NCI-H1105 treated with DMSO at 0.1 percent for 48 hours (cell line): Measurements from ENCODE around the gene FHIT.

Source experiments
- DNase-seq: peaks from one replicate; lab custom pipeline; 2025; lab: John Stamatoyannopoulos, UW

FHIT gene

DNA sequence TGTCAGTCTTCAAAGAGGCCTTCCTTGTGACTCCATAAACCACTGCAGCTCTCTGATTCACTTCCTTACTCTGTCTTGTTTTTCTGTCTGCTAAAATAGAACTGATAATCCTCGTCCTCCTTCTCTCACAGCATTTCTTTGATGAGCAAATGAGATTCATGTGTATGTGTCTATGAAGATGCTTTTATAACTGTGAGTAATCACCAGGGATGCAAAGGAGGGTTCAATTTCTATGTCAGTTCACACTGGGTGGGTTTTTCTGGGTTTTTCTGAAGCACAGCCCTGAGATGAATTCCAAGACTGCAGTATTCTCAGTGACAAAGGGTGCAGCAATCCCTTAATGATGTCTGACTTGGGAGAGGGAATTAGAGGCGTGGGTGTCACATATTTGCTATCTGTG is 1454.8 kb downstream of the FHIT start:
- DNase-seq, result no peak

- no peak for DNase-seq
Measured at GRCh38 chr3:59795756-59796155, 1455.5 kb downstream of the FHIT start.

- DNase-seq, result no peak
Measured at GRCh38 chr3:59793976-59794375, 1457.3 kb downstream of the FHIT start.

- DNase-seq, result no peak
Measured at GRCh38 chr3:59791774-59792308, 1459.4 kb downstream of the FHIT start.

- DNase-seq, result no peak
Measured at GRCh38 chr3:59790241-59790640, 1461.0 kb downstream of the FHIT start.

- DNase-seq, result no peak
Measured at GRCh38 chr3:59788801-59789200, 1462.5 kb downstream of the FHIT start.

- DNase-seq, result no peak
Measured at GRCh38 chr3:59788133-59788532, 1463.1 kb downstream of the FHIT start.

DNA sequence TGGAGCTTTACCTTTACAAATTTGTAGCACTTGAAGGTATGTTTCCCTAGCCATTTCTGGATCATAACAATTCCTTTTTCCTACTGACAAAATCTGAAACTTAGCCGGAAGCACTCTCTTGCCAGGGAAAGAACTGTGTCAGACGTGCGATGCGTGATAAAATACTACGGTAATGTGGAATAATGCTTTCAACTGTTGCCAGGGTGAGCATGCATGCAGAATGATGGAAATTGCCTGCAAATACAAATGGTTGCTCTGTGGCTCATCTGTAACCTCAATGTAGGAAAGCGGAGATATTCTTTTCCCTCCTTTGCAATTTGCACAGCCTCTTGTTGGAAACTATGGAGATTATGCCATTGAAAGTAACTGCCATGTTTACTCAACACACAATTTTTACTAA is 1464.9 kb downstream of the FHIT start:
- DNase-seq, result no peak

- no peak for DNase-seq
Measured at GRCh38 chr3:59784164-59784563, 1467.1 kb downstream of the FHIT start.

GRCh38 chr3:59783468-59783988 is 1467.7 kb downstream of the FHIT start:
- DNase-seq, result no peak

GRCh38 chr3:59782664-59783063 is 1468.6 kb downstream of the FHIT start:
- DNase-seq, result no peak

GRCh38 chr3:59780209-59780608 is 1471.0 kb downstream of the FHIT start:
- DNase-seq, result no peak

- no peak for DNase-seq
Measured at GRCh38 chr3:59779260-59779659, 1472.0 kb downstream of the FHIT start.

DNA sequence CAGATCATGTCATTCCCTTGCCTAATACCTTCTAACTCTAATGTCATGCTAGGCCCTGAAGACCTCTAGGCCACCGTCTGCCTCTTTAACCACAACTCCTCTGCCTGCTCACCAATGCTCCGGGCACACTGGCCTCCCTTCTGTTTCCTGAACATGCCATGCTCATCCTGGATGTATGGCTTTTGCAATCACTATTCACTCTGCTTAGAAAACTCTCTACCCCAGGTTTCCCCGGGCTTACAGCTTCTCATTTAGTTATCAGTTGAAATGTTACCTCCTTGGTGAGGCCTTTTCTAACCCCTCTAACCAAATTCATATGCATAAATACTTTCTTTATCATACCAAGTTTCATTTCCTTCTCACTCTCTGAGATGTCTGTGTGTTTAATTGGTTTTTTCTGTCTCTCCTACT is 1473.6 kb downstream of the FHIT start:
- DNase-seq, result no peak

DNA sequence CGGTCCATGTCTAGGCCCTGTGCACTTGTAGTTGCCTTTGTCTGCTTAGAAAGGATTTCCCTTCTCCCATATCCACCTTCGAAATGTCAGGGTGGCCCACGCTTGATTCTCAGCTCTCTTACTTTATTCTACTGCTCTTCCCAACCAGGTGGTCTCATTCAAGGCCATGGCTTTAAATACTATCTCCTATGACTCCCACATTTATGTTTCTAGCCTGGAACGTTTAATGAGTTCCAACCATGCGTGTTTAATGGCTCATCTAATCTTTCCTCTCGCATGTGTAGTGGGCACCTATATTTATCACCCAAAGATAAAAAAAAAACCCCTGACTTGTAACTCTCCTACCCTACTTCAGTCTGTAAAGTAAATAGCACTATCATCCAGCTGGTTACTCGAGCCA is 1474.2 kb downstream of the FHIT start:
- DNase-seq, result no peak

DNA sequence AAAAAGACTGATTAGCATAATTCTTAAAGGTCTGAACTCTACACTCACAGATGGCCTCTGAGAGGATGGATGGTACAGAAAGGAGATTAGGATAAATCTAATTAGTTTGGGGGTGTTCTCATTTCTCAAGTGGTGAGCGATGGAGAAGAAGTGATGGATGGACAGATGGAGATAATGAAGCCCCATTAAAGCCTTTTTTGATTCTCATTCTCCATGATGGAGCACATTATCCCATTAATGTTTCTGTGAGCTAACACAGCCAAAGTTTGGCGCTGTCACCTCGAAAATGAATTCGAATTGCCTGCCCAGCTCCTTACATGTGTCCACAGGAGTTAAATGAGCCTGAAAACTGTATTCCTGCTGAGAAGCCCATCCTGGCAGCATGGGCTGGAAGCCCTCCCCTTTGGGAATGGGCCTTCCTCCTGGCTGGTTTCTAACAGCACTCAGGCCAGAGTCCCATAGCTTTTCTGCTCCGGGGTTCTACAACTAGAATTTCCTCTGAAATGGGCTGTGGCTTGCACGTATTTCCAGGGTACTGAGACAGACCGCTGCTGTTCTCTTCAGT is 1475.4 kb downstream of the FHIT start:
- no peak for DNase-seq

DNA sequence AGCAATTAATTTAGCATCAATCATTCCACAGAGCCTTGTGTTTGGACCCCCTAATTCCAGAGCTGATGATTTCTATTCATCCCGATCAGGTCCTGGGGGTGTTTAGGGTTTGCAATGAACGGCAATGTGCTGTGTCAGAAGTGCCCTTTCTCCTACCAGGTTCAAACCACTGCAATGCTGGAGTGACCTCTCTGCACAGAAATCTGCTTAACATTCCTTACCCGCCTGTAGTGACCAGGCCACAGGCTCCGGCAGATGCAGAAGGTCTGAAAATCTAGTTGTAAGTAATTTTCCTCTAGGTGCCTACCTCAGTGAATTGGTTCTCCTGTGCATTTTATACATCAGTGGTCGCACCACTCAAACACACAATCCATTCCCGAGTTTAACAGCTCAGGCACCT is 1476.1 kb downstream of the FHIT start:
- no peak for DNase-seq

DNA sequence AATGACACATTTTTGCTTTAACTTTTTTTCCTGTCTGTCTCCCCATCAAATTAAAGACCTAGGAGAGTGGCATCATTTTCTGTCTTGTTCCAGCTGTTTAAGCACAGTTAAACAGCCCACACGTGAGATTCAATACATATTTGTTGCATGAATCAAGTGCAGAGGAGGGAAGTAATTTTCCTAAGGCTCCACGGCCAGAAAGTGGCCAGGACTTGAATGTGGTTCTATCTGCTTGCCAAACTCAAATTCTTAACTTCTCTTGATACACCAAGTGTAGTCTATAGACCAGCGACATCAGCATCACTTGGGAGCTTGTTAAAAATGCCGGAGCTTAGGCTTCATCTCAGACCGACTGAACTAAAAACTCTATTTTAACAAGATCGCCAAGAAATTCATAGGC is 1476.6 kb downstream of the FHIT start:
- DNase-seq, result no peak

DNA sequence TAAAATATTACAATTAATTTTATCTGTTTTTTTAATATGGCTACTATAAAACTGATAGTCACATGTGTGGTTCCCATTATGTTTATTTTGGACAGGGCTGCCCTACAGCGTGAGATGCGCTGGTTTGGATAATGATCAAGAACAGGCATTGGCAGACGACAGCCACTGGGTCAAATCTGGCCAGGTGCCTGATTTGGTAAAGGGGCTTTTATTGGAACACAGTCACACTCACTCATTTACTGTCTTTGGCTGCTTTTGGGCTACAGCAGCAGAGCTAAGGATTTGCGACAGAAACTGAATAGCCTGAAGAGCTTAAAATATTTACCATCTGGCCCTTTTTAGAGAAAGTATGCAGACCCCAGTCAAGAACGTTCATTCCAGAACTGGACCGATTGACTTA is 1477.3 kb downstream of the FHIT start:
- DNase-seq, result peak; percentile 2

DNA sequence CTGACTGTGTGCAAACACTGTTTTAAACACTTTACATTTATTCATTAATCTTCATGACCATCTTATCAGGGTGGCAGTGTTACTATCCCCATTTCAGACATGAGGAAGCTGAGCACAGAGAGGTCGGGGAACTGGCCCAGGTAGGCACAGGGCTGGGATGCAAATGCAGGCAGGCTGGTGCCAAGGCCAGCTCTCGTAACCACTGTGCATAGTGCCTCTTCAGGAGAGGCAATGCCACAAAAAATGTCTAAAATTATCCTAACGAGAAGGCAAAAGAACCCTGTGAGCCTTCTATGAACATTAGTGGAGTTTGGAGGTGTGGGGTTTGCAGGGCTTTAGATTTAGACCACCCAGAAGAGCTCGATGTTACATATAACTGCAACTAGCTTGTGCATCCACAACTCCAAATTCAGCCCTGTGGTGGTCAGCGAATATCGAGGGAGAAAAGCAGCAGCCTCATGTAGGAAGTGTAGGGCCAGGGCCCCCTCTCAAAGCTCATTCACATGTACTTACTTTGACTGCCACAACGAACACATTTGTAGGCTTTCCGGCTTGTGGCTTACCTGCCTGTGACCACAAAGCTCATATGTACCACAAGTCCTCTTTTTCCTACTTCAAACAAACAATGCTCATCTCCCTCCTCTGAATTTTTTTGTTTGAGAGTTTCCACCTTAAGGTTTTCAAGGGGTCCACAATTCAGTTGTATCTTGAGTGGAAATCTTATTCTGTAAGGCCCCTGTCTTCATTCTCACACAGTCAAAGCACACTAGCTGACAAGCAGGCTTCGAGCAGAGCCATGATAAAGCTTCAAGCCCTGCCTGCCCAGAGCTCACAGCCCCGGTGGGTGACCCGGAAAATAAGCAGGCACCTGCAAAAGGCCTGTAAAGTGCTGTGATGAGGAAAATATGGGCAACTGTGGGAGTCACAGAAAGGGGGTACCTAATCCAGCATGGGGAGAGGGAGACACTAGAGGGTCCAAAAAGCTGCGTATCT is 1478.5 kb downstream of the FHIT start:
- DNase-seq, result no peak

GRCh38 chr3:59771768-59772181 is 1479.5 kb downstream of the FHIT start:
- DNase-seq, result no peak

- peak; percentile 71 for DNase-seq
Measured at GRCh38 chr3:59769127-59769750, 1482.0 kb downstream of the FHIT start.
